ENCODE results near the gene CYSRT1.

Gene CYSRT1

DNA sequence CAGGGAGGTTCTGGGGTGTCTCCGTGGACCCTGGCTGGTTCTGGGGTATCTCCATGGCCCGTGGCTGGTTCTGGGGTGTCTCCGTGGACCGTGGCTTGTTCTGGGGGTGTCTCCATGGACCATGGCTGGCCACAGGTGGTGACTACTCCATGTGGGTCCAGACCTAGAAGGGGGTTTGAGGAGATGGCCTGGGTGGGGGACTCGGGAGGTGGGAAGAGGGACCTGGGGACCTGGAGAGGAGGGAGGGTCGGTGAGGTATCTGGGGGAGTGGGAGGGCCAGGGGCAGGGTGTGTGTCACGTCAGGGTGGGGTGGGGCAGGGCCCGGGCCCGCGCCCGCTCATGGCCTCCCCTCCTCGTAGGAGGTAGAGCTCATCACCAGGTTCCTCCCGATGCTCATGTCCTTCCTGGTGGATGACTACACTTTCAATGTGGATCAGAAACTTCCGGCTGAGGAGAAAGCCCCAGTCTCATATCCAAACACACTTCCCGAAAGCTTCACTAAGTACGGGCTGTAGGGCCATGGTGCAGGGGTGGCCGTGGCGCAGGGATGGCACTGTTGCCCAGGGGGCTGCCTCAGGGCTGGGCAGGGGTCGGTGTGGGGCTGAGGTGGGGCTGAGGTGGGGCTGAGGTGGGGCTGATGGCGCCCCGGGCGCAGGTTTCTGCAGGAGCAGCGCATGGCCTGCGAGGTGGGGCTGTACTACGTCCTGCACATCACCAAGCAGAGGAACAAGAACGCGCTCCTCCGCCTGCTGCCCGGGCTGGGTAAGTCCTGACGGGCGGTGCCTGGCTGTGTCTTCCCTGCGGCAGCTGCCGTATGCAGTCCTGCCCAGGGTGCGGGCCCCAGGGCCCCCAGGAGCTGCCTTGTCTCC, 41.8 kb downstream of the CYSRT1 start:
- no peaks in the 10 kb centered on the region for H3K27me3 Mint-ChIP-seq
- H3K4me1 Mint-ChIP-seq (ENCODE audit: low read depth) = peaks cover 15% of the 10 kb centered on the region
- H3K27ac Mint-ChIP-seq = no peak overlapping the region
- no peaks in the 10 kb centered on the region for H3K9me3 Mint-ChIP-seq
- no peak overlapping the region for H3K4me3 Mint-ChIP-seq
- peaks cover 36% of the 10 kb centered on the region for H3K36me3 Mint-ChIP-seq (ENCODE audit: low read depth)

- Mint-ChIP-seq H3K36me3 (ENCODE audit: low read depth) (peaks cover 31% of the 10 kb centered on the region), H3K27me3 (no peaks in the 10 kb centered on the region), H3K4me3 (no peak overlapping the region), H3K4me1 (ENCODE audit: low read depth) (peaks cover 15% of the 10 kb centered on the region), H3K9me3 (no peaks in the 10 kb centered on the region), H3K27ac (no peak overlapping the region)
Measured at GRCh38 chr9:137267933-137268355, 43.0 kb downstream of the CYSRT1 start.

GRCh38 chr9:137268538-137269201, 43.7 kb downstream of the CYSRT1 start:
- H3K4me1 Mint-ChIP-seq (ENCODE audit: low read depth) = peaks cover 15% of the 10 kb centered on the region
- H3K27me3 Mint-ChIP-seq = no peaks in the 10 kb centered on the region
- no peaks in the 10 kb centered on the region for H3K9me3 Mint-ChIP-seq
- H3K4me3 Mint-ChIP-seq = no peak overlapping the region
- H3K27ac Mint-ChIP-seq = peak overlapping the region; percentile 34
- H3K36me3 Mint-ChIP-seq (ENCODE audit: low read depth) = peaks cover 31% of the 10 kb centered on the region

DNA sequence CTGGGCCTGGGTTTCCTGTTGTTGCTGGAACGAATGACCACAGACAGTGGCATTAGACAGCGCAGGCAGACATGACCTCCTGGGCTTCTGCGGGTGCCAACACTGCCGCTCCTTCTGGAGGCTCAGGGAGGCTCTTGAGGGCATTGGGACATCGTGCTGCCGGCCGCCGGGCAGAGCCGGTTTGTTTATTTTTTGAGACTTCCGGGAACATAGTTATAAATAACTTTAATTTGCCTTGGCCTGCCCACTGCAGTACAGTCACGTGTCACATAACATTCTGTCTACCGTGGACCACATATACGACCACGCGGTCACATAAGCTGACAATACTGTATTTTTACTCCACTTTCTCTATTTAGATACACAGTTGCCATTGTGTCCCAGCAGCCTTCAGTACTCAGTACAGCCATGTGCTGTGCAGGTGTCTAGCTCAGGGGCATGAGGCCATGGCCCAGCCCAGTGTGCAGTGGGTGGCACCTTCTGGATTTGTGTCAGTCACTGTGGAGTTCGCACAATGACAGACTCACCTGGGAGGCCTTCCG, 44.3 kb downstream of the CYSRT1 start:
- Mint-ChIP-seq H3K27me3 (no peaks in the 10 kb centered on the region), H3K27ac (no peak overlapping the region), H3K4me1 (ENCODE audit: low read depth) (peaks cover 15% of the 10 kb centered on the region), H3K9me3 (no peaks in the 10 kb centered on the region), H3K4me3 (no peak overlapping the region), H3K36me3 (ENCODE audit: low read depth) (peaks cover 31% of the 10 kb centered on the region)

GRCh38 chr9:137270929-137271695, 46.1 kb downstream of the CYSRT1 start:
- Mint-ChIP-seq H3K9me3 (no peaks in the 10 kb centered on the region), H3K27ac (peak overlapping the region; percentile 41), H3K4me1 (ENCODE audit: low read depth) (peaks cover 19% of the 10 kb centered on the region), H3K4me3 (no peak overlapping the region), H3K36me3 (ENCODE audit: low read depth) (peaks cover 31% of the 10 kb centered on the region), H3K27me3 (no peaks in the 10 kb centered on the region)

DNA sequence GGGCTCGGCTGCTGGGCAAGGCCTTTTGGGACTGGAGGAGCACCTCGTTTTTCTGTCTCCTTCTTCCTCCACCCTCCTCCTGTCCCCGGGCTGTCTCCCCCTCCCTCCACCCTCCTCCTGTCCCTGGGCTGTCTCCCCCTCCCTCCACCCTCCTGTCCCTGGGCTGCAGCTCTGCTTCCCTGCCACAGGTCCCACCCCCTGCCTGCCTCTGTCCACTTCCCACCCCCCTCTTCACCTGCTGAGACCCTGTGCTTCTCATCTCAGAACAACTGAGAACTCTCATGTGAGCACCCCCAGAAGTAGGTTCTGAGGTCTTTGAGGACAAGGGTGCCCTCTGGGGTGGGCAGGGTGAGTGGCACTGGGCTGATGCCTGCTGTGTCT, 46.7 kb downstream of the CYSRT1 start:
- H3K9me3 Mint-ChIP-seq = no peaks in the 10 kb centered on the region
- peaks cover 31% of the 10 kb centered on the region for H3K36me3 Mint-ChIP-seq (ENCODE audit: low read depth)
- H3K4me3 Mint-ChIP-seq = no peak overlapping the region
- H3K27me3 Mint-ChIP-seq = no peaks in the 10 kb centered on the region
- no peak overlapping the region for H3K27ac Mint-ChIP-seq
- peaks cover 19% of the 10 kb centered on the region for H3K4me1 Mint-ChIP-seq (ENCODE audit: low read depth)

- Mint-ChIP-seq H3K27ac (no peak overlapping the region), H3K4me1 (ENCODE audit: low read depth) (peaks cover 24% of the 10 kb centered on the region), H3K27me3 (no peaks in the 10 kb centered on the region), H3K36me3 (ENCODE audit: low read depth) (peaks cover 24% of the 10 kb centered on the region), H3K4me3 (no peak overlapping the region), H3K9me3 (no peaks in the 10 kb centered on the region)
Measured at GRCh38 chr9:137272241-137273094, 47.5 kb downstream of the CYSRT1 start.

DNA sequence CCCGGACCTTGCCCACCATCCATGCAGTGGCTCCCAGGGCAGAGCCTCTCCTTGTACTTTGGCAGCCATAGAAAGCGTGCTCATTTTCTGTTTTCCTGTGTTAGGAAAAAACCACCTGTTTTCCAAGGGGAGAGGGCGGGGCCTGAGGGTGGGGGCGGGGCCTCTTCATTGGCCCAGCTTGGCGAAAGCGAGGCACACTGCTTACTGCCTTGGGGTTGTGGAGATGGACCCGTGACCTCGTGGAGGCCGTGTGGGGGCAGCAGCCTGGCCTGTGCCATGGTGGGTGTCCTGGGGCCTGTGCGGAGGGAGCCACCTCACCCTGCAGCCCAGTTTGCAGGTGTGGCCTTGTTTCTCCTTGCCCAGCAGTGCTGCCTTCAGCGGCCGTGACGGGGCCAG, 48.1 kb downstream of the CYSRT1 start:
- H3K27ac Mint-ChIP-seq = no peak overlapping the region
- no peak overlapping the region for H3K4me3 Mint-ChIP-seq
- H3K36me3 Mint-ChIP-seq (ENCODE audit: low read depth) = peaks cover 20% of the 10 kb centered on the region
- no peaks in the 10 kb centered on the region for H3K9me3 Mint-ChIP-seq
- peaks cover 20% of the 10 kb centered on the region for H3K4me1 Mint-ChIP-seq (ENCODE audit: low read depth)
- H3K27me3 Mint-ChIP-seq = no peaks in the 10 kb centered on the region

DNA sequence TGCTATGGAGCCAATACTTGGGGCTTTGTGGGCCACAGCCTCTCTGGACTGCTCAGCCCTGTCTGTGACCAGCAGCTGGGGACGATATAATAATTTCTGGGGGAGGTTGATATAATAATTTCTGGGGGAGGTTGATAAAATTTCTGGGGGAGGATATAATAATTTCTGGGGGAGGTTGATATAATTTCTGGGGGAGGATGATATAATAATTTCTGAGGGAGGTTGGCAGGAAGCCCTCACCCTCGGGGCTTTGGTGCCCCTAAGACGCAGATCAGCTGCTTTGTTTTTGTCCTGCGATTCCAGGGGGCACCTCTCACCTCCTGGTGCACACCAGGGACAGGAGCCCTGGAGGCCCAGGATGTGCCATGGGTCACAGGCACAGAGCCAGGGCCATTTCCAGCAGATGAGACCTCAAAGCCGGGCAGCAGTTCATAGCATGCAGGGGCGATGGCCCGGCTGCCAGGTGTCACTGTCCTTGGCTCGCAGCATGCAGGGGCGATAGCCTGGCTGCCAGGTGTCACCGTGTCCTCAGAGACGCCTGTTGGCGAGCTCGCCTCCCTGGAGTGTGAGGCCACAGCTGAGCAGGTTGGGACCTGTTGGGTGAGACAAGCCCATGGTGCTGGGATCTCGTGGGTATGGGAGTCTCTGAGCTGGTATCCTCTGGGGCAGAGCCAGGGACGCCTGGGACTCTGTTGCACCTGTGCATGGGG, 48.8 kb downstream of the CYSRT1 start:
- H3K27me3 Mint-ChIP-seq = no peaks in the 10 kb centered on the region
- H3K9me3 Mint-ChIP-seq = no peaks in the 10 kb centered on the region
- no peak overlapping the region for H3K27ac Mint-ChIP-seq
- no peak overlapping the region for H3K4me3 Mint-ChIP-seq
- peaks cover 17% of the 10 kb centered on the region for H3K4me1 Mint-ChIP-seq (ENCODE audit: low read depth)
- peaks cover 16% of the 10 kb centered on the region for H3K36me3 Mint-ChIP-seq (ENCODE audit: low read depth)

GRCh38 chr9:137275203-137275587, 50.2 kb downstream of the CYSRT1 start:
- Mint-ChIP-seq H3K4me3 (peak overlapping the region; percentile 1), H3K9me3 (no peaks in the 10 kb centered on the region), H3K27ac (no peak overlapping the region), H3K36me3 (ENCODE audit: low read depth) (peaks cover 11% of the 10 kb centered on the region), H3K4me1 (ENCODE audit: low read depth) (peaks cover 16% of the 10 kb centered on the region), H3K27me3 (no peaks in the 10 kb centered on the region)

Data from stimulated activated naive CD8-positive, alpha-beta T cell treated with anti-CD3 and anti-CD28 coated beads, Interleukin-15, Interleukin-2, amounts not matched to agents 100 ng/mL and 50 ng/mL, for 24 hours (primary cell).